HepG2 (cell line): ENCODE measurements around the gene TRIO. TPM values are rescaled to one million over a fixed set of nuclear protein-coding genes. Genes with fewer than 3 reads are reported as not detected.

Source experiments
- ARNTL ChIP-seq: sonication (generic); formaldehyde crosslinking; IDR thresholded peaks from 2 replicates; pipeline ENCODE4 v1.4.0; 2020; ENCODE audit warnings: mild to moderate bottlenecking, missing genetic modification reagents
- MTERF4 ChIP-seq: sonication (generic); formaldehyde crosslinking; IDR thresholded peaks from 2 replicates; pipeline ENCODE4 v1.8.0; 2023; ENCODE audit warnings: mild to moderate bottlenecking, missing genetic modification reagents
- PCBP2 ChIP-seq: fragments of 200-400 bp; formaldehyde crosslinking; optimal IDR thresholded peaks from 2 replicates; pipeline ENCODE3; 2018; ENCODE audit warnings: low read length, low read depth; ENCODE audit not compliant: poor library complexity, severe bottlenecking
- SALL1 ChIP-seq: sonication (generic); formaldehyde crosslinking; IDR thresholded peaks from 2 replicates; pipeline ENCODE4 v1.8.0; 2022; ENCODE audit warnings: mild to moderate bottlenecking, missing genetic modification reagents
- THYN1 ChIP-seq: sonication (generic); formaldehyde crosslinking; IDR thresholded peaks from 2 replicates; pipeline ENCODE4 v1.8.1; 2023; ENCODE audit warnings: low read depth, mild to moderate bottlenecking, moderate library complexity, missing genetic modification reagents, borderline replicate concordance
- TSC22D2 ChIP-seq: sonication (generic); formaldehyde crosslinking; IDR thresholded peaks from 2 replicates; pipeline ENCODE4 v1.5.1; 2020; ENCODE audit warnings: missing genetic modification reagents, mild to moderate bottlenecking, borderline replicate concordance
- ZNF607 ChIP-seq: sonication (generic); formaldehyde crosslinking; IDR thresholded peaks from 2 replicates; pipeline ENCODE4 v1.5.1; 2020; ENCODE audit warnings: missing genetic modification reagents, mild to moderate bottlenecking, borderline replicate concordance
- polyA plus RNA-seq, 8 experiments: library from polyadenylated mRNA; depleted of rRNA in 3 of 8; stranded (reverse) in 7 of 8; unstranded in 1 of 8; fragments of >200 nt; fragmentation: Illumina TruSeq in 4 of 8; extraction: Trizol in 4 of 8; gene quantifications; 2 replicates each; pipeline versions ENCODE4 v1.2.1 to v1.2.3, GENCODE V29; 2011 to 2016; ENCODE audit warnings: low read depth in 4 of 8, missing spikeins in 1 of 8, mixed read lengths in 1 of 8; ENCODE audit not compliant: insufficient read depth in 1 of 8
- total RNA-seq, 5 experiments: library from RNA; depleted of rRNA; stranded (reverse); fragments of >200 nt; fragmentation: Illumina TruSeq; extraction: Trizol; gene quantifications; 2 replicates each; pipeline ENCODE4 v1.2.3, GENCODE V29; 2016; ENCODE audit warnings: low read depth in 1 of 5
- TF ChIP-seq, protein P1 (sequence below): sonication (generic); formaldehyde crosslinking; IDR thresholded peaks from 2 replicates; pipeline ENCODE4 v1.5.0; 2020; ENCODE audit warnings: mild to moderate bottlenecking, missing genetic modification reagents, borderline replicate concordance
- TF ChIP-seq, protein P2 (sequence below): sonication (generic); formaldehyde crosslinking; IDR thresholded peaks from 2 replicates; pipeline ENCODE4 v1.4.0; 2020; ENCODE audit warnings: missing genetic modification reagents, borderline replicate concordance
- TF ChIP-seq, protein P3 (sequence below): sonication (generic); formaldehyde crosslinking; IDR thresholded peaks from 2 replicates; pipeline ENCODE4 v1.5.1; 2020; ENCODE audit warnings: missing genetic modification reagents, mild to moderate bottlenecking, borderline replicate concordance

Gene TRIO
- total and polyA plus RNA-seq, 2 of the 13 experiments (the other 11 are each of a cell fraction or from before 2014, with no cell fraction given): 45.2 to 45.9 TPM

DNA sequence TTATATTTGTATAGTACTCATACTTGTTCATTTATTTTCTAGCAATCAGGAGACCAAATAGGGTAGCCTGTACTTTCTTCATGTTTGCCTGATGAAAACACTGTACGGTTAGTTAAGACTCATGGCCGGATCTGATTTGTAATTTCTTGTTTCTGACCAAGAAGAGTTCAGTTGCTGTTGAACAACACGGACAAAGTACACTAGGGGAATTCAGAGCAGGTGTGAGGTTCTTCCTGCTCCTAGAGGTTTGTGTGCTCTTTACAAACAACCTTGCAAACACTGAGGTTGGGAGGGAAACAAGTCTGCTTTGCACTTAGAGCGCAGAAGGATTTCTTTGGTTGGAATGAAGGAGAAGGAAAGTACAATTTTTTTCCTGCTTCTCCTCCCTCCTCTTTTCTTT lies 69.7 kb downstream of the TRIO start (continued):
- TF ChIP-seq, protein P1, sequence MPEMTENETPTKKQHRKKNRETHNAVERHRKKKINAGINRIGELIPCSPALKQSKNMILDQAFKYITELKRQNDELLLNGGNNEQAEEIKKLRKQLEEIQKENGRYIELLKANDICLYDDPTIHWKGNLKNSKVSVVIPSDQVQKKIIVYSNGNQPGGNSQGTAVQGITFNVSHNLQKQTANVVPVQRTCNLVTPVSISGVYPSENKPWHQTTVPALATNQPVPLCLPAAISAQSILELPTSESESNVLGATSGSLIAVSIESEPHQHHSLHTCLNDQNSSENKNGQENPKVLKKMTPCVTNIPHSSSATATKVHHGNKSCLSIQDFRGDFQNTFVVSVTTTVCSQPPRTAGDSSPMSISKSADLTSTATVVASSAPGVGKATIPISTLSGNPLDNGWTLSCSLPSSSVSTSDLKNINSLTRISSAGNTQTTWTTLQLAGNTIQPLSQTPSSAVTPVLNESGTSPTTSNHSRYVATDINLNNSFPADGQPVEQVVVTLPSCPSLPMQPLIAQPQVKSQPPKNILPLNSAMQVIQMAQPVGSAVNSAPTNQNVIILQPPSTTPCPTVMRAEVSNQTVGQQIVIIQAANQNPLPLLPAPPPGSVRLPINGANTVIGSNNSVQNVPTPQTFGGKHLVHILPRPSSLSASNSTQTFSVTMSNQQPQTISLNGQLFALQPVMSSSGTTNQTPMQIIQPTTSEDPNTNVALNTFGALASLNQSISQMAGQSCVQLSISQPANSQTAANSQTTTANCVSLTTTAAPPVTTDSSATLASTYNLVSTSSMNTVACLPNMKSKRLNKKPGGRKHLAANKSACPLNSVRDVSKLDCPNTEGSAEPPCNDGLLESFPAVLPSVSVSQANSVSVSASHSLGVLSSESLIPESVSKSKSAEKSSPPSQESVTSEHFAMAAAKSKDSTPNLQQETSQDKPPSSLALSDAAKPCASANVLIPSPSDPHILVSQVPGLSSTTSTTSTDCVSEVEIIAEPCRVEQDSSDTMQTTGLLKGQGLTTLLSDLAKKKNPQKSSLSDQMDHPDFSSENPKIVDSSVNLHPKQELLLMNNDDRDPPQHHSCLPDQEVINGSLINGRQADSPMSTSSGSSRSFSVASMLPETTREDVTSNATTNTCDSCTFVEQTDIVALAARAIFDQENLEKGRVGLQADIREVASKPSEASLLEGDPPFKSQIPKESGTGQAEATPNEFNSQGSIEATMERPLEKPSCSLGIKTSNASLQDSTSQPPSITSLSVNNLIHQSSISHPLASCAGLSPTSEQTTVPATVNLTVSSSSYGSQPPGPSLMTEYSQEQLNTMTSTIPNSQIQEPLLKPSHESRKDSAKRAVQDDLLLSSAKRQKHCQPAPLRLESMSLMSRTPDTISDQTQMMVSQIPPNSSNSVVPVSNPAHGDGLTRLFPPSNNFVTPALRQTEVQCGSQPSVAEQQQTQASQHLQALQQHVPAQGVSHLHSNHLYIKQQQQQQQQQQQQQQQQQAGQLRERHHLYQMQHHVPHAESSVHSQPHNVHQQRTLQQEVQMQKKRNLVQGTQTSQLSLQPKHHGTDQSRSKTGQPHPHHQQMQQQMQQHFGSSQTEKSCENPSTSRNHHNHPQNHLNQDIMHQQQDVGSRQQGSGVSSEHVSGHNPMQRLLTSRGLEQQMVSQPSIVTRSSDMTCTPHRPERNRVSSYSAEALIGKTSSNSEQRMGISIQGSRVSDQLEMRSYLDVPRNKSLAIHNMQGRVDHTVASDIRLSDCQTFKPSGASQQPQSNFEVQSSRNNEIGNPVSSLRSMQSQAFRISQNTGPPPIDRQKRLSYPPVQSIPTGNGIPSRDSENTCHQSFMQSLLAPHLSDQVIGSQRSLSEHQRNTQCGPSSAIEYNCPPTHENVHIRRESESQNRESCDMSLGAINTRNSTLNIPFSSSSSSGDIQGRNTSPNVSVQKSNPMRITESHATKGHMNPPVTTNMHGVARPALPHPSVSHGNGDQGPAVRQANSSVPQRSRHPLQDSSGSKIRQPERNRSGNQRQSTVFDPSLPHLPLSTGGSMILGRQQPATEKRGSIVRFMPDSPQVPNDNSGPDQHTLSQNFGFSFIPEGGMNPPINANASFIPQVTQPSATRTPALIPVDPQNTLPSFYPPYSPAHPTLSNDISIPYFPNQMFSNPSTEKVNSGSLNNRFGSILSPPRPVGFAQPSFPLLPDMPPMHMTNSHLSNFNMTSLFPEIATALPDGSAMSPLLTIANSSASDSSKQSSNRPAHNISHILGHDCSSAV (CRISPR knock-in tag): no peak
- TF ChIP-seq ARNTL: no peak
- no peak; the same call in 1 of the 2 replicates for TF ChIP-seq ZNF607
- no peak for TF ChIP-seq PCBP2
- TF ChIP-seq THYN1 (CRISPR knock-in tag): no peak
- no peak for TF ChIP-seq TSC22D2
- TF ChIP-seq, protein P2, sequence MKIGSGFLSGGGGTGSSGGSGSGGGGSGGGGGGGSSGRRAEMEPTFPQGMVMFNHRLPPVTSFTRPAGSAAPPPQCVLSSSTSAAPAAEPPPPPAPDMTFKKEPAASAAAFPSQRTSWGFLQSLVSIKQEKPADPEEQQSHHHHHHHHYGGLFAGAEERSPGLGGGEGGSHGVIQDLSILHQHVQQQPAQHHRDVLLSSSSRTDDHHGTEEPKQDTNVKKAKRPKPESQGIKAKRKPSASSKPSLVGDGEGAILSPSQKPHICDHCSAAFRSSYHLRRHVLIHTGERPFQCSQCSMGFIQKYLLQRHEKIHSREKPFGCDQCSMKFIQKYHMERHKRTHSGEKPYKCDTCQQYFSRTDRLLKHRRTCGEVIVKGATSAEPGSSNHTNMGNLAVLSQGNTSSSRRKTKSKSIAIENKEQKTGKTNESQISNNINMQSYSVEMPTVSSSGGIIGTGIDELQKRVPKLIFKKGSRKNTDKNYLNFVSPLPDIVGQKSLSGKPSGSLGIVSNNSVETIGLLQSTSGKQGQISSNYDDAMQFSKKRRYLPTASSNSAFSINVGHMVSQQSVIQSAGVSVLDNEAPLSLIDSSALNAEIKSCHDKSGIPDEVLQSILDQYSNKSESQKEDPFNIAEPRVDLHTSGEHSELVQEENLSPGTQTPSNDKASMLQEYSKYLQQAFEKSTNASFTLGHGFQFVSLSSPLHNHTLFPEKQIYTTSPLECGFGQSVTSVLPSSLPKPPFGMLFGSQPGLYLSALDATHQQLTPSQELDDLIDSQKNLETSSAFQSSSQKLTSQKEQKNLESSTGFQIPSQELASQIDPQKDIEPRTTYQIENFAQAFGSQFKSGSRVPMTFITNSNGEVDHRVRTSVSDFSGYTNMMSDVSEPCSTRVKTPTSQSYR (CRISPR knock-in tag): no peak
- TF ChIP-seq SALL1 (CRISPR knock-in tag): peak; percentile 57; the same call in 1 of the 2 replicates
- TF ChIP-seq MTERF4 (CRISPR knock-in tag): no peak
- TF ChIP-seq, protein P3, sequence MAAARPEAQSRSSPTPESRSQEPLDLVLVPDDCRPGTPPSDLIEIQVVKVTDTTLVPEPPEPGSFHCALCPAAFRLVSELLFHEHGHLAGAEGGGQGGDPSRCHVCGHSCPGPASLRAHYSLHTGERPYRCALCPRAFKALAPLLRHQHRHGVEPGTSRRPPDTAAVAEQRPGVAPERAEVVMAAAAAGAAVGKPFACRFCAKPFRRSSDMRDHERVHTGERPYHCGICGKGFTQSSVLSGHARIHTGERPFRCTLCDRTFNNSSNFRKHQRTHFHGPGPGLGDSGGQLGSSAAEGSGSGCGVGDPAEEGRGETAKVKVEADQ (CRISPR knock-in tag): no peak
